Activated CD8-positive, alpha-beta memory T cell treated with anti-CD3 and anti-CD28 coated beads for 36 hours (primary cell): ENCODE results near the gene RAP2A. TPM values are rescaled to one million over a fixed set of nuclear protein-coding genes. Genes with fewer than 3 reads are reported as not detected.

Source experiments
- CTCF ChIA-PET: fragments of 350-600 bp; sonication (Branson Sonifier 250); formaldehyde crosslinking; loops from one replicate; lab custom pipeline; 2021; ENCODE audit warnings: antibody characterized with exemption; lab: Charles Lee
- POLR2A ChIA-PET: fragments of 350-600 bp; sonication (Branson Sonifier 250); formaldehyde crosslinking; loops from one replicate; lab custom pipeline; 2021; ENCODE audit warnings: antibody characterized with exemption; lab: Charles Lee
- total RNA-seq, 2 experiments: library from RNA; stranded (reverse); gene quantifications; one replicate each; pipeline ENCODE4 v1.2.3, GENCODE V29; 2021

The RAP2A gene
- total RNA-seq, 2 experiments from 2014 or later: 18.8 to 20.8 TPM

DNA sequence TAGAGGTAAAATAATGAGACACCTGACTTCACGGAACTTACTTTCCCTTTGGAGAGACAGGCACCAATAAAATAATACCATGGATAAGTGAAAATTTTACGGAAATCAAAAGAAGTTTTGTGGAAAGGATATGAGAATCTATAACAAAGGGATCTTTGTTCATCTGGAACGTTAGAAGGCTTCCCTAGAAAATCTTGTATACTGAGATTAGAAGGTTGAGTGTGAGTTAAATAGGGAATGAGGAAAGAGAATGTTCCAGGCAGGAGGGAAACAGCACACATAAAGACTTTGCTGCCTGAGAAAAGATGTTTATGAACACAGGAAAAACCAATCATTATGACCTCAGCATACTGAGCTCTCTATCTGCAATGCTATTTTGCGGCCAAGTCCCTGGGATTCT lies 19.6 kb upstream of the RAP2A start:
- CTCF ChIA-PET: no interaction called here
- POLR2A ChIA-PET: no interaction called here

DNA sequence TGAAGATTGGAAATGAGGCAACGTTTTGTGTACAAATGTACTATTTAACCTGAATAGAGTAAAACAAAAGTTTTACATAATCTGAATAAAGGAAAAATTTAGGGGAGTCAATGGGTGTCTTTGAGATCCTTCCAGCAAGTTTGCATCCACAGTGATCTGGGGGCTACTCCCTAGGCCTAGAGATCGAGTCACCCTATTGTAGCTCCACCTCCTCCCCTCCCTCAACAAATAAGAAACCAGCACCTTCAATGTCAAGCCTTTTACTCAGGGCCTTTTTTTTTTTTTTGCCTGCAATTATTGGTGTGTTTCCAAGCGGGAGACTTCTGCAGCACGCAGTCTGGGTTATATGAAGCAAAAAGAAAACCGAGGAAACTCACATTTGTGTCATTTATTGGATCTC lies 16.3 kb upstream of the RAP2A start:
- ChIA-PET CTCF (no interaction called here), POLR2A (no interaction called here)

DNA sequence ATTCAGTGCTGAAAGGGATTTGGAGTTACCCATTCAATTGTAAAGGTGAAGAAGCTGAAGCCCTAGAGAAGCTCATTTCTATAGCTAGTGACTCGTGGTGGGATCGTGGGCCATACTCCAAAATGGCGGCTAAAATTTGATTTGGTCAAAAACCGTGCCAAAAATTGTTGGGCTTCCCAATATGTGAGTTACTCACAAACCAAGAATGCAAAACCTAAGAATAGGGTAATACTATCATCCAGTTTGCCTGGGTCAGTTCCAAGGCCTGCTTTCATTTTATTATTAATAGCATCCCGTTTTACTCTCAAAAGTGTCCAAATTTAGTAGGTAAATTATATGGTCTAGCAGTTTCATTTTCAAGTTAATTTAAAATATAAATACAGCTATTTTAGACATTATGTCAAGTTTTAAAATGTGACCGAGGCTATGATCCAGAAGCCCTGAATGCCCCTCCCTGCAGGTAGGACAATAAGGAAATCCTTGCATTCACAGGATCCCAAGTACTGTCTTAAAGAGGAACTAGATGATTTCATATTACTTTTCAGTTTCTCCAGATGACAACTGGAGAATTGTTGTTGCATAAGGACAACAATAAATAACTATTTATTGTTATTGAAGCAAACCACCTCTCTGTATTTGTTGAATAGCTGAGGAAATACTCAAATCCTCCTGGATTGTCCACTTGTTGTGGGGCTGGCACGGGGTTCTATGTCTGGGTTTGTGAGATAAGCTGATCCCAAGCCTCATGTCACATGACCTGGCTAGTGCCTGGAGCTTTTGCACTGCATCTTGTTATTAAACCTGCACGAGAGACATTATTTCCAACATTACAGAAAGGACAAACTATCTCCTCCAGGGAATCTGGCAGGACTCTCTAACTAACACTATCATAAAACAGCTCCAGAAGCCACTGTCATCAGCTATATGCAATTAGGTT lies 11.6 kb upstream of the RAP2A start:
- ChIA-PET POLR2A (no interaction called here), CTCF (no interaction called here)

DNA sequence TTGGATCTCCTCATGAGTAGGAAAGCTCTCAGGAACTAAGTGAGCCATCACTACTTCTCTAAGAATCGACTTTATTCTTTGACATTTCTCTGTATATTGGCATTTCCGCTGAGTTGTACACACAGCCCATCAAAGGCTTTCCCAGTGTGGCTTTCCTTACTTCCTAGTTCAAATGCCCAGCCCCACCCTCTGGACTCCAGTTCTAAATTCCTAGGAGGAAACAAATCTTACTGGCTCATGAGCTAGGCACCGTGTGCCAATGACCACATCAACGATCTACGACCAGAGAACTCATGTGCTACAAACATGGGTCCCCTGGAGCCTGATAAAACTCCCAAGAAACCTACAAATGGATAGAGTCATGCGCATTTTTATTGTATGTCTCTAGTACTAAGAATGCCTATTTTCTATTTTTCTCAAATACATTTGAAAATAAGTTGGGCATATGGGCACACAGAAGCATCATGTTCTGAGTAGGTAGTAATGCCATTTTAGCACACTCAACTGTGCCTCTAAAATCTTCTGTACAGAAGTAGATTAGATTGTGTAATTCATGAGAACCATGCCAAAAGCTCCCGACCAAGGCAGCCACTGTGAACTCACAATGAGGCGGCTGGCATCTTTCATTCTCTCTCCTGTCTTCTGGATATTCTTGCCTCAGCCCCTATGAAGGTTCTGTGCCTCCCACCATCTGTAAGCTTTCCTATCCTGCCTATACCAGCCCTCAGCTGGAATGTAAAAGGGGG lies 10.5 kb upstream of the RAP2A start:
- POLR2A ChIA-PET: no interaction called here
- CTCF ChIA-PET: no interaction called here

DNA sequence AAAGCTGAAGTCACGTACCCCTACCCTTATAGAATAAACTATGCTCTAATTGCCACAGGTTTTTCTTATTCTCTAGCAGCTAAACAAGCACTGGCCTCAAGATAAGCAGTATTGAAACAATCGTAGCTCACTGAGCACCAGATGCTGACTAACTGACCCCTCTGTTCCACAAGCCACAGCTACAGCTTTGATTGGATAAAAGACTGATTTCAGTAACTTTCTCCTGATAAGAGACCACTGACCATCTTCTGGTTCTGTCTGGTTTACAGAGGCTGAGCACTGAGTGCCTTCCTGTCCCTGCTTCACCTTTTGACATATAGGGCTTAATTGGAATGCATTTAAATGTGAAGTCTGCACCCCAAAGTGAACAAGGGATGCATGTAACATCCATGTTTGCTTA lies 8.4 kb upstream of the RAP2A start:
- CTCF ChIA-PET: no interaction called here
- POLR2A ChIA-PET: no interaction called here

DNA sequence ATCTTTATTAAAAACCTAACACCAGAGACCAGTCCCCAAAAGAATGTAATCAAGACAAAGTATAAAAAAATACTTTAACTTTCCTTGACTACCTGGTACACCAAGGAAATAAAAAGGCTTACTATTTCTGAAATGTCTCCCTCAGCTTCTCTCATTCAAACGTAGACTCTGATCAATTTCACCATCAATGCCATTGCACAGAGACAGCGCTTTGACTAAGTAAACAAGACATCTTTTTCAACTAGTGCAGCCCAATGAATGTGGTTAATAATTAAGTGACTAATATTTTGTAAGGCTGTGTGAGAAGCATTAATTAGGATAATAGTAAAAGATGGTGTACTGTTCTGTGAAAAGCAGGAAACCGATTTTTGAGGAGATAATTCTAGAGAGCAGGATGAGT lies 7.3 kb upstream of the RAP2A start:
- CTCF ChIA-PET: no interaction called here
- POLR2A ChIA-PET: no interaction called here

DNA sequence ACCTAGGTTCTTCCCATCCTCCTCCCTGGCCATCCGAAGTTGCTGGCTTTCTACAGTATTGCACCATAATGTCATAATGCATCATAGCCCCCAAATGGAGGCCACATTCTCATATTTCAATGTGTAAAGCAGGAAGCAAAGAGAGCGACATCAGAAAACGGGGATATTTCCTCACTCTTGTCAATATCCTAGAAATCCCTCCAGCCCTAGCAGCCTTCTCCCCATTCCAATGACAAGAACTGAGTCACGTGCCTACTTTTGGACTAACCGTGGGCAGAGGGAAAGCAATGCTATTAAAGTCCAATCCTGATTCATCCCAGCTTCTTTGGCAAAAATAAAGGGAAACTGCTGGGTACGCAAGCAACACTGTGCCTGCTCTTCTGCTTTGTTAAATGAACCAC lies 4.3 kb upstream of the RAP2A start:
- CTCF ChIA-PET: no interaction called here
- POLR2A ChIA-PET: no interaction called here

DNA sequence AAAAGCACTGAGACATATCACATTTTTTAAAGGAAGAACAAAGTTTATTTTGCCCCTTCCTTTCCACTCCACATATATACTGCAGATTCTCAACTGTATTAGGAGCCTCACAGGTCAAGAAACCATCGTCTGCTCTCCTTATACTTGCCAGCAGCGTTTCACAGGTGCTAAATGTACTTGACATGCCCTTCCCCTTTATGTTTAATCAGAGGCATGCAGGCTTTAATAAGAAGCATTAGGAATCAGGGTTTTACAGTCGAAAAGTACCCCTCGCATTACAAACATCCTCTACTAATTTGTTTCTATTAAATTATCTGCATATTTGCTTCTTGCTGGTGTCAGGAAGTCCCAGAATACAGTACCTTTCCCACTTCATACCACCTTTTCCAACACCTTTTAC lies 3.7 kb upstream of the RAP2A start:
- POLR2A ChIA-PET: no interaction called here
- CTCF ChIA-PET: no interaction called here

DNA sequence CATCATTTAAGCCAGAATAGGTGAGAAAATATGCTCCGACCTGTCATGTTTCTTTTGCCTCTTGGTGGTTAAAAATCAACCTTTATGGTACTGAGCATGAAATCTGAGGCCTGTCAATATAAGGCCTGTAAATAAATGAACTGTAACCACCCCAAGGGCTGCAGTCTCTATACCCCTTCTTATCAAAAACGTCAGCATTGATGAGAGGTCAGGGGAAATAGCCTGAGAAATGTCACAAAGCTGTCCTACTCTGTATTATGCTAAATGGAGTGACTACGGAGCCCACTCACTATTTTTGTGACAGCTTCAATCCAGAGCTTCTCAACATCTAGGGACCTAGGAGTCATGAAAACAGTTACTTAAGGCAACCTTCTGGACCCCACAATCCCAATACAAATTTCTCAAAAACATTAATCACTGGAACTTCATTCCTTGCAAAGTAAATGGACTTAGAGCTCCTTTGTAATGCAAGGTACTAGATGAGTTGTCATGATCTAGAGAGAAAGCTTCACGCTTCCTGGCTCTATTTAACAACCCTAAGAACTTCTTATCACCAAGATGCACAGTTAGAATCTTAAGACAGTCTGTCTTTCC lies 2.7 kb upstream of the RAP2A start:
- ChIA-PET CTCF (interaction anchor here (0.5 kb wide), 1 partner anchor 307 kb away, joined by 5 read pairs; no protein-coding TSS in a partner anchor), POLR2A (no interaction called here)

DNA sequence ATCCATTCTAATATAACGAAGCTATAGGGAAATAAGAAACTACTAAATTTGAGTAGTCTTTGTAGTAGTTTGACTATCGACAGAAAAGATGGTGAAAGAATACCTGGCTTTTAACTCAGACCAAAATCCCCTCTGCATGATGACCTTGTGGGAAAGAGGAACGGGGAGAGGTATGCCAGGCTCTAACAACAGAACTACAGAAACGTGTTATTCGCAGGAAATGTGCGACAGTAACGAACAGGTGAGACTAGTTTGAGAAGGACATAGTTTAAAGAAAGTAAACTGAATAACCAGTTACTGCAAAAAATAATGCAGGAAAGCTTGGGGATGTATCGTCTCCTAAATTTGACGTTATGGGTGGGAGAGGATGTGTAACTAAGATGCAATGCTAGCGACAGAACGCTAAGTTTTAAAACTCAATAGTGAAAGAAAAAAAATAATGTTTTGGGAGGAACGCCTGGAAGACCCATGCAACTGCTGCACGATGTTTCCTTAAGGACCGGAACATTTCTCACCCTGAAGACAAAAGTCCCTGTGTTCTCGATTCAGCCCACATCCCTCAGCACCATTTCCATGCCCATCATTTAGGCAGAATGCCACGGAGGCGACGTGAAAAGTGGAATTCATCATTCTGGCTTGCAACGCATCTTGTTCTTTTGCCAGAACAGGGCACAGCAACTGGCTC lies 1.6 kb upstream of the RAP2A start:
- CTCF ChIA-PET: no interaction called here
- POLR2A ChIA-PET: interaction anchor here (0.6 to 1.7 kb wide), 4 partner anchors 44 to 551 kb away, joined by 3 to 13 read pairs (median 4); partner anchors contain the start of gene MBNL2

DNA sequence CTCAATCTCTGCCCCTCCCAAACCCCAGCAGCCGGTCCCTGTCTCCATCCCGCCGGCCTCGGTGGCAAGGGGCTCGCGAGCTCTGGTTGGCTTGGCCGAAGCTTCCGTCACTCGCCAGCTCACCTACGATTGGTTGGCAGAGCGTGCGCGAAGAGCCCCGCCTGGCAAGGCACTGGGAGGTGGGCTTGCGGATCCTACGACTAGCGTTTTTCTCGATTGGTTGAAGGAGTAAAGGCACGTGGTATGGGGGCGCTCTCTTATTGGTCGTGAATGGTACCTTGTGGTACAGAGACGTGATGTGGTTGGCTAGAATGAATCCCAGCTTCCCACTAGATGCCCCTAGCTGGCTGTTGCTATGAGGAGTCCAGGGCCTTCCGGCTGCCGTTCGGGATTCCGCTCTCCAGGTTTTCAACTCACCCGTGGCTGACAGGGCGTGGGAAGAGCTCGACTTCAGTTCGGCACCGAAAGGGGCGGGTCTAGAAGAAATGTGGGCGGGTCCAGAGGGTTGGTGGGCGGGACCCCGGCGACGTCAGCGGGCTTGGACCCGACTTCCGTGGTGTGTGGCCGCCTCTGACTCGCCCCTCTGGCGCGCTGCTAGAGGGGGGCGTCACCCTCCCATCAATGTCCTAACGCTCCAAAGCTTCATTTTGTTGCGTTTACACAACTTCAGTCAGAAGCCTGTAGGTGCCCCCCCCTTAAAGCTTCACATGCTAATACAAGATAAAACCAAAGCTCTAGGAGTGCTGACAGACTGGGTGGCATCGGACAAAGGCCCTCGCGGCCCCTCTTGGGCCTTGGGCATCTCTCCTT lies 847 bp upstream of the RAP2A start:
- ChIA-PET POLR2A (interaction anchor here (0.6 to 1.7 kb wide), 5 partner anchors 18 to 550 kb away, joined by 3 to 13 read pairs (median 4); partner anchors contain the start of gene MBNL2), CTCF (interaction anchor here (0.9 kb wide), 1 partner anchor 63 kb away, joined by 3 read pairs; no protein-coding TSS in a partner anchor)

DNA sequence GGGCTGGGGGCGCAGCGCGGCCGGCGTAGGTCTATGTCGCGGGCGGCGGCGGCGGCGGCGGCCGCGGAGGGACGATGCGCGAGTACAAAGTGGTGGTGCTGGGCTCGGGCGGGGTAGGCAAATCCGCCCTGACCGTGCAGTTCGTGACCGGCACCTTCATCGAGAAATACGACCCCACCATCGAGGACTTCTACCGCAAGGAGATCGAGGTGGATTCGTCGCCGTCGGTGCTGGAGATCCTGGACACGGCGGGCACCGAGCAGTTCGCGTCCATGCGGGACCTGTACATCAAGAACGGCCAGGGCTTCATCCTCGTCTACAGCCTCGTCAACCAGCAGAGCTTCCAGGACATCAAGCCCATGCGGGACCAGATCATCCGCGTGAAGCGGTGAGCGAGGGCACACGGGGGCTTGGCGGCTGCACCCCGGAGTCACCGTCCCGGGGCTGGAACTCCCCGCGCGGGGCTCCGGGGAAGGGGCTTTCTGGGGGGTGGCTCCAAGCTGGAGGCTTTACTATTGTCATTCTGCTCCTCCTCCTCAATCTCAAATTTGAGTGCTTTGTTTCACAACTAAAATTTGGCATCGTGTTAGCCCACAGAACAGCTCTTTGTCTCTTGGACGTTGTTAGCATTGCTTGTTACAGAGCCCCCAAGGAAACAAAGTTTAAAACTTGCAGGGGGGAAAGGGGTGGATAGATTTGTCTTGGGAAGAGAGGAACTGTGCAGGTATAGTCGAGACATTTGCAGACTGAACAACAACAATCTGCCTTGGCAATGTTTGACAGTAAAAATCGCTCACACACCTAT lies 630 bp downstream of the RAP2A start:
- ChIA-PET POLR2A (interaction anchor here (0.6 to 1.7 kb wide), 2 partner anchors 113 to 212 kb away, joined by 3 to 13 read pairs; partner anchors contain the start of gene MBNL2), CTCF (interaction anchor here (0.7 kb wide), 1 partner anchor 22 kb away, joined by 3 read pairs; no protein-coding TSS in a partner anchor)

DNA sequence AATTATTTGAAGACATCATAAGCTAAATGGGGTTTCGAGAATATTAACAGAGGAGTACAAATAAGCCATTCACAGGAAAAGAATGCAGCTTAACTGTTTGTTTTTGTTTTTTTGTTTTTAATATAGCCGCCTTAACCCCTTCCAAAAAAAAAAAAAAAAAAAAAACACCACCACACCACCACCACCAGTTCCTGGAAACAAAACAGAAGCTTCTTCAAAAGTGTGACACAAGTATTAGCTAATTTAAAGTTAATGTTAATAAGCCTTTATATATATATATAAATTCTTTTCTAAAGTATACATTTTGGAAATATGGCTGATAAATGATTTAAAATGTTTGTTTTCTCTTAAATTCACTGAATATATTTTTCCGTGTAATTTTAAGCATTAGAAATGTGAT lies 1.4 kb downstream of the RAP2A start:
- ChIA-PET CTCF (interaction anchor here (0.7 kb wide), 1 partner anchor 22 kb away, joined by 3 read pairs; no protein-coding TSS in a partner anchor), POLR2A (interaction anchor here (0.5 to 0.6 kb wide), 3 partner anchors 112 to 990 kb away, joined by 3 to 4 read pairs (median 3); no protein-coding TSS in a partner anchor)

DNA sequence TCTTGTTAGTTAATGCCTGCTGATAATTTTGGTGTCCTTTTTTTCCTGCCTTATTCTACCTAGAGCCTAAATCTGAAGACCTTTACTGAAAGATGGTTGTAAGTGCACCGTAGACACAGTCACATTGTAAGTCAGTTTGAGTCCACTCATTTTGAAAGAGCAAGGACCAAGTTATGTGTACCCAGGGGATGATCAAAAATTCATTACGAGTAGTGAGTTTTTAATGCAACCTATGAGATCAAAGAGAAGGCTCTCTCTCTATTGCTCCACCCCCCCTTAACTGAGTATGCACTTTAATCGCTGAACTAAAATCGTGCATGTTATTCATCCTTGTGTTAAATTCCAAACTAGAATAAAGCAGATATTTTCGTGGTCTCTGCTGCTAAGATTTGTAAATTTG lies 1.8 kb downstream of the RAP2A start:
- CTCF ChIA-PET: no interaction called here
- POLR2A ChIA-PET: interaction anchor here (0.5 to 0.6 kb wide), 2 partner anchors 212 to 990 kb away, joined by 3 to 4 read pairs; no protein-coding TSS in a partner anchor

DNA sequence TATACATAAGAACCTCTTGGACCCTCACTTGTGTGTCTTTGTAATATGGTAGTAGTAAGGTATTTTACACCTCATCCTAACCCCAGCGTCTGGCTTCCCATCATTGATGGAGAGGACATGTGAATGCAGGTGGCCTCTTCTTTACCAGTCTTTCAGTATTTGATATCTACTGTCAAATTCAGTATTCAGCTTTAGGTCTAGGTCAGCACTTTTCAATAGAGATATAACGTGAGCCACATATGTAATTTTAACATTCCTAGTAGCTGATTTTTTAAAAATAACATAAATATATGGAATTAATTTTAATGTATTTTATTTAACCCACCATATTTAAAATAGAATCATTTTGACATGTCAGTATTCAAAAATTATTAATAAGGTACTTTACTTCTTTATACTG lies 2.9 kb downstream of the RAP2A start:
- ChIA-PET CTCF (no interaction called here), POLR2A (no interaction called here)

DNA sequence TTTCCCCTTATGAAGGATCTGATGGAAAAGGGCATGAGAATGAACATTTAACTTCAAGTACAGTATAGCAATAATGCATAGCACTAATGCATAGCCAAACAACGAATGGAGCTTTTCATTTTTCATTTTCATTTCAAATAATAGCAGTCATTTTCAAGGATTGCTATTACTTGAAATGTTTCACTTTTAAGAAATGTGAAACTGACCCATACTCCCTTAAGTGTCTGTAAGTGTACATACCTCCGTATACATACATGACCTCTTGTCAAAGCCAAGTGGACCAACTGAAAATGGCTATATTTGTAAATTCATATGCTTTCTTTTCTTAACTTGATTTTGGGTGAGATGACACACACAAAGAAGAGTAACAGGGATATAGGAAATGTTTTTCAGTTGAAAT lies 3.8 kb downstream of the RAP2A start:
- ChIA-PET CTCF (no interaction called here), POLR2A (no interaction called here)

DNA sequence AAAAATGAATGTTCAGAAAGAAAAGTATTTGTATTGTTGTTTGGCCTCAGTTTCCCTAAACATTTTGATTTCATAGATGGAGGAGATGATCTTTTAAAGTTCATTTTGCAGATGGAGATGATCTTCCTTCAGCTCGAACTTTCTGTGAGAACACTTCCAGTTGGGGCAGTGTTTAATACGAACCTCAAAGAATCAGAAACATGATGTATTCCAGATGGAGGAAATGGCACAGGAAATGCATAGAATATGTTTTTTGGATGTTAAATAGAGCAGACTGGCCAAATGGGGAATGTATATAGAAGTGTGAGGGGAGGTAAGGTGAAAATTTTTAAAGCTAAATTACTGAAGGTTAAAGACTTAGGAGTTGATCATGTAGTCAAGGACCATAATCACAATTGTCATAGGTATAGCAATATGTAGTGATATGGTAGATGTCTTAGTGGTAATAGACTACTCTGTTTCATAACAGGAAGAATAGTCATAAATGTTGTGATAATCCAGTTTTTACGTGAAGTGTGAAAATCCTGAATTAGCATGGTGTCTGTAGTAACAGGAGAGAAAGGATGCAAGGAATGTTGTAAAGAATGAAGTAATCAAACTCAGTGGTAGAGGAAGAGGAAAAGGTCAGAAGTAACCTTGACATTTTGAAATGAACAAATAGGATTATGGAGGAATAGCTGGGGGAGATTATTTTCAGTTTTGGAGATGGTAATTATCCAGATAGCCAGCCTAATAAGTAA lies 5.1 kb downstream of the RAP2A start:
- ChIA-PET CTCF (no interaction called here), POLR2A (no interaction called here)
